ENCODE data around the gene MOB3A. TPM values are rescaled to one million over a fixed set of nuclear protein-coding genes. Genes with fewer than 3 reads are reported as not detected.

The MOB3A gene
- total RNA-seq, 1 donor, result 40.4 TPM

DNA sequence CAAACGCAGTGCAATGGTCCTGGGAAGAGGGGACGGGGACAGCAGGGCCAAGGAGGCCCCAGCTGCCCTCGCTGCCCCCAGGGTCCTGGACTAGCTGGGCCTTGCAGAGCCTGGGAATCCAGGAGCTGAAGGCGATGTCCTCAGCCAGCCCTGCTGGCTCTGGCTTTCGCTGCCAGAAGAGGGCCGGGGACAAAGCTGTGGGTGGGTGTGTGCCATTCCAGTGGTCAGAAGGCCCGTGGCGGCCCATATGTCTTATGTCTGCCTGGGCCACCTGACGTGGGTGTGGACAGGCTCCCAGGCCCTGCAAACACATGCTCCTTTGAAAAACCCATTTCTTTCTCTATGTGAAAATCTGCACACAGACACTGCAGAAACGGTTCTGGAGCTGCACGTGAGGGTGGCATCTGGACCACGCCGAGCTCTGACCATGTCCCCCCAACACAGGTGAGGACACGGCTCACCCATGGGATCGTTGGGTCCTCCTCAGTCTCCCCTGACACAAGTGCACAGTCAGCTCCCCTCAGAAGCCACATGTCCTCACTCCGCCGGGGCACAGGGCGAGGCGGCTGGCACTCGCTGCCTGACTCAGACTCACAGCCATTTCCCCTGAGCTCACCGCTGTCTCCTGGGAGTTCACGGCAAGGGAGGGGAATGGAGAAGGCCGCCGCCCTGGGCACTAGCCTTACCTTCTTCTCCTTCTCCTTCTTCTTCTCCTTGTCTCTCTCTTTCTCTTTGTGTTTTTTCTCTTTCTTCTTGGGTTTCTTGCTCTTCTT is 17.5 kb upstream of the MOB3A start:
- no peak overlapping the region for H3K4me3 ChIP-seq (ENCODE audit: low read depth, low read length)
- TF ChIP-seq, protein P1, sequence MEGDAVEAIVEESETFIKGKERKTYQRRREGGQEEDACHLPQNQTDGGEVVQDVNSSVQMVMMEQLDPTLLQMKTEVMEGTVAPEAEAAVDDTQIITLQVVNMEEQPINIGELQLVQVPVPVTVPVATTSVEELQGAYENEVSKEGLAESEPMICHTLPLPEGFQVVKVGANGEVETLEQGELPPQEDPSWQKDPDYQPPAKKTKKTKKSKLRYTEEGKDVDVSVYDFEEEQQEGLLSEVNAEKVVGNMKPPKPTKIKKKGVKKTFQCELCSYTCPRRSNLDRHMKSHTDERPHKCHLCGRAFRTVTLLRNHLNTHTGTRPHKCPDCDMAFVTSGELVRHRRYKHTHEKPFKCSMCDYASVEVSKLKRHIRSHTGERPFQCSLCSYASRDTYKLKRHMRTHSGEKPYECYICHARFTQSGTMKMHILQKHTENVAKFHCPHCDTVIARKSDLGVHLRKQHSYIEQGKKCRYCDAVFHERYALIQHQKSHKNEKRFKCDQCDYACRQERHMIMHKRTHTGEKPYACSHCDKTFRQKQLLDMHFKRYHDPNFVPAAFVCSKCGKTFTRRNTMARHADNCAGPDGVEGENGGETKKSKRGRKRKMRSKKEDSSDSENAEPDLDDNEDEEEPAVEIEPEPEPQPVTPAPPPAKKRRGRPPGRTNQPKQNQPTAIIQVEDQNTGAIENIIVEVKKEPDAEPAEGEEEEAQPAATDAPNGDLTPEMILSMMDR (IDR thresholded peaks at IDR 0.05; ENCODE audit: insufficient read depth, low read length), result no peak
- DNase-seq (ENCODE audit: low read depth), result peak; percentile 31

DNA sequence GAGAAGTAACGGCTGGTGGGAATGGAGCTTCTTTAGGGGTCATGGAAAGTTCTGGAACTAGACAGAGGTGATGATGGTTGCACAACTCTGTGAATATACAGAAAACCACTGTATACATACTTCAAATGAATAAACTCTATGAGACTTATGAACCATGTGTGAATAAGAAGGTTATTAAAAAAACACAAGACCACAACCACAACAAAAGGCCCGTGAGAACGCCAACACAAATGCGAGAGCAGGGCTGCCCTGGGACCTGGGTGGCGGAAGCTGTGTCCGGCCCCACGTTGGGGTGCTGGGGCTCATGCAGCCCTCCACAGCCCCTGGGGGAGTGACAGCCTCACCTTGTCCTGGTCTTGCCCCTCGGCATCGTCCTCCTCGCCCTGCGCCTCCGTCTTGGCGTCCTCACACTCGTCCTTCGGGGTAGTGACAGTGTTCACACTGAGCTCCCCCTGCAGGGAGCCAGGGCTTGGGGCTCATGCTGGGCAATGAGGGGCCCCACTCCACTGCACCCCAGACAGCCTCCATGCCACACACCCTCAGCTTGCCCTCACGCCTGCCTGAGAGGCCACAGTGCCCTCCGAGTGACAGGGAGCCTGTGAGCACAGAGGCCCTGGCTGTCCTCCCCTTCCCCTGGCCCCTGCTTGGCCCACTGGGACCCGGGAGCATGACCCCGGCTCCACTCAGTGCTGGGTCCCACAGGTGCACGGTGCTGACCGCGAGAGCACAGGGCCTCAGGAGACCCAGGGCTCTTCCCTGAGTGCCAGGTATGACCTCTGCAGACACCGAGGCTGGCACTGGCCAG is 16.6 kb upstream of the MOB3A start:
- no peak for DNase-seq (ENCODE audit: low read depth)
- H3K4me3 ChIP-seq (ENCODE audit: low read depth, low read length), result no peak overlapping the region
- TF ChIP-seq, protein P1 (IDR thresholded peaks at IDR 0.05; ENCODE audit: insufficient read depth, low read length), result no peak

DNA sequence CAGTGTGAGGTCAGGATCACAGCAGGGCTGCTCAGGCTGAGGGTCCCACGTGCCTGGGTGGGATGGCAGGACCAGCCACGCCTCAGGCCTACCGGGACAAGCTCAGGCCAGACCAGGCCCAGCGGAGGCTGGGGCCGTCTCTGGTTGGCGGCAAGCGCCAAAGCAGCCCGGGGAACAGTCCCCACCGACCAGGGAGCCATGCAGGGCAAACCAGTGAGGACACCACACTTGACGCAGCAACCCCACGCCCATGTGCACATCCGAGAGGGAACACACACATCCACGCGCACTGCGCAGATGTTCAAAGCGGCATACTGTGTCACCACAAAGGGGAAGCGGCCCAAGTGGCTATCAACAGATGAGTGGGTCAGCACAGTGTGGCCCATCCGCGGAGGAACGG is 15.8 kb upstream of the MOB3A start:
- no peak for DNase-seq (ENCODE audit: low read depth)
- no peak overlapping the region for H3K4me3 ChIP-seq (ENCODE audit: low read depth, low read length)
- TF ChIP-seq, protein P1 (IDR thresholded peaks at IDR 0.05; ENCODE audit: insufficient read depth, low read length), result no peak

DNA sequence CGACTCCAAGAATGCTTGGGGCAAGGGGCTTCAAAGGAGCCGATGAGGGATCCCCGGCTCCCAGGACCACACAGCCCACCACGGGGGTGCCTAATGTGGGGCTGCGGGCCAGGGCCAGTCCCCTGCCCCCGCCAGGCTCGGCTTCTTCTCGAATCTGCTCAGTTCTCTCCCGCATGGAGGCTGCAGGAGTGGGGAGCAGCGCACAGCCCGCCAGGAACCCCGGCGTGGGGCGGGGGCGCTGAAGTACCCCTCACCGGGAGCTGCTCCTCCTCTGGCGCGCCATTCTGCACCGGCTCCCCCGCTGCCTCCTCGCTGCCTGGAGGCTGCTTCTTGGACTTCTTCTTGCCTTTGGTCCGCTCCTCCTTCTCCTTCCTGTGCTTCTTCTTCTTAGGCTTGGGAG is 15.3 kb upstream of the MOB3A start:
- no peak for DNase-seq (ENCODE audit: low read depth)
- TF ChIP-seq, protein P1 (IDR thresholded peaks at IDR 0.05; ENCODE audit: insufficient read depth, low read length), result no peak
- H3K4me3 ChIP-seq (ENCODE audit: low read depth, low read length), result no peak overlapping the region

DNA sequence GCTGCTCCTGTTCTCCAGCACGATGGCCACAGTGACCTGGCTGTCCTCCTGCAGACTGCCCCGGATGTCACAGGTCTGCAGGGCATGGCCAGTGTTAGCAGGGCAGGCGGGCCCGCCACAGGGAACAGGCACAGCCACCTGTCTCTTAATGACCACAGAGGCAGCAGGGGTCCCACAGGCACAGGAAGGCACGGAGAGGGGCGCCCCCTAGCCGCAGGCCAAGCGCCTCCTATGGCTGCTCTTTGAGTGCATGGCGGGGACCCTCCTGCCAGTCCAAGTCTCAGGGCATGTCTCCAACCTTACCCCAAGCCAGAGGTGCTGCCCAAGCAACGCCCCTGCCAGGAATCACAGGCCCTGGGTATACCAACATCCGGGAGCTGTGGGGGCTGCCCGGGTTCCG is 14.7 kb upstream of the MOB3A start:
- TF ChIP-seq, protein P1 (IDR thresholded peaks at IDR 0.05; ENCODE audit: insufficient read depth, low read length), result no peak
- no peak overlapping the region for H3K4me3 ChIP-seq (ENCODE audit: low read depth, low read length)
- DNase-seq (ENCODE audit: low read depth), result no peak

DNA sequence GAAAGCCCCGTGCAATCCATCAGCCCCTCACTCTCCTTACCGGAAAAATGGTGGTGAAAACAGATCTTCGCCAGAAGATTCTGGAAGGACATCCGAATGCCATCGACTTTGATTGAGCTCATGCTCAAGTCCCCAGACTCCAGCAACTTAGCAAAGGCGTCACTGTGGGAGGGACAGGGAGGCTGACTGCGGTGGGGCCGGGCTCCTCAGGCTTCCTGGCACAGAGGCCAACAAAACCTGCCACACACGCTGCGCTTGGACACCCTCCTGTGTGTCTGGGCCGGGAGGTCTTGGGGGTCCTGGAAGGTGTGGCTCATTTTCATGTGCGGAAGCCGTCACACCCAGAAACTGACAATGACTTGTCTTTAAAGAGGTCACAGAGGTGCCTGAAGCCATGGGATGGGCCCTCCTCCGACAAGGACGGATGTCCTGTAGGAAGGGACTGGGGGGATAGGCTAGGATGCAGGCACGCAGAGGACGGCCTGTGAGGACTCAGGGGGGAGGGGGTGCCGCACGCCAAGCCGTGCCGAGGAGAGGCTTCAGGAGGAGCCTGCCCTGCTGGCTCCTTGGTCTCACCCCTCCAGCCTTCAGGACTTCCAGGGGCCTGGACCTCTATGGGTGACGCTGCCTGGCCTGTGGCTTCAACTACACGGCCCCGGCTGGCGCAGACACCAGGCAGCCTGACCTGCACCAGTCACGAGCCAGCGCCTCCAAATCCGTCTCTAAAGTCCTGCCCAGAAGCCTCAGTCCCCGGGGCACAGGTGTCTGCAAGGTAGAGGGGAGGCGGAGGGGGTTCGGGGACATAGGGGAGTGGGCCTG is 13.1 kb upstream of the MOB3A start:
- TF ChIP-seq, protein P1 (IDR thresholded peaks at IDR 0.05; ENCODE audit: insufficient read depth, low read length), result no peak
- H3K4me3 ChIP-seq (ENCODE audit: low read depth, low read length), result no peak overlapping the region
- DNase-seq (ENCODE audit: low read depth), result no peak
